Esophagus mucosa (tissue), 1 donor: ENCODE results near the gene MTM1. TPM values are rescaled to one million over a fixed set of nuclear protein-coding genes. Genes with fewer than 3 reads are reported as not detected.

Experiments used
- ATAC-seq: fragments of 200-7000 bp; cut with Tn5 transposase; one replicate; pipeline ENCODE4 v1.9.1; 2020
- total RNA-seq: library from RNA; stranded (reverse); gene quantifications from one replicate; pipeline ENCODE4 v1.2.4, GENCODE V29; 2023
- donor health status: DM: yes; HTN: yes; CAD: no.

Gene MTM1
- total RNA-seq, 1 donor from 2014 or later, result 13.2 TPM

GRCh38 chrX:150680974-150681373 lies 112.6 kb downstream of the MTM1 start:
- peak; percentile 37 for ATAC-seq

GRCh38 chrX:150683112-150683511 lies 114.7 kb downstream of the MTM1 start:
- no peak for ATAC-seq

- peak; percentile 39 for ATAC-seq
Measured at GRCh38 chrX:150683536-150684146, 115.2 kb downstream of the MTM1 start.

- ATAC-seq, result peak; percentile 21
Measured at GRCh38 chrX:150688911-150689451, 120.6 kb downstream of the MTM1 start.

GRCh38 chrX:150690126-150690525 lies 121.7 kb downstream of the MTM1 start:
- ATAC-seq, result peak; percentile 56

- no peak for ATAC-seq
Measured at GRCh38 chrX:150692296-150692695, 123.9 kb downstream of the MTM1 start.

- ATAC-seq, result no peak
Measured at GRCh38 chrX:150692831-150693724, 124.7 kb downstream of the MTM1 start, which contains the start of gene MTMR1. TSS of gene MTMR1 (plus strand) at chrX:150693396. CDS start at chrX:150693531, 135 bp downstream.

- peak; percentile 91 for ATAC-seq
Measured at GRCh38 chrX:150693725-150694574, 125.5 kb downstream of the MTM1 start.

- ATAC-seq, result peak; percentile 19
Measured at GRCh38 chrX:150694738-150695410, 126.5 kb downstream of the MTM1 start.

GRCh38 chrX:150696331-150696730 lies 127.9 kb downstream of the MTM1 start:
- no peak for ATAC-seq

- ATAC-seq, result no peak
Measured at GRCh38 chrX:150696866-150697265, 128.4 kb downstream of the MTM1 start.

- ATAC-seq, result no peak
Measured at GRCh38 chrX:150697641-150698040, 129.2 kb downstream of the MTM1 start.

- no peak for ATAC-seq
Measured at GRCh38 chrX:150698981-150699380, 130.6 kb downstream of the MTM1 start.

GRCh38 chrX:150700107-150700506 lies 131.7 kb downstream of the MTM1 start:
- no peak for ATAC-seq

GRCh38 chrX:150701377-150701776 lies 133.0 kb downstream of the MTM1 start:
- ATAC-seq, result no peak

GRCh38 chrX:150702966-150703694 lies 134.7 kb downstream of the MTM1 start:
- no peak for ATAC-seq

GRCh38 chrX:150703695-150703974 lies 135.2 kb downstream of the MTM1 start:
- no peak for ATAC-seq

GRCh38 chrX:150704030-150704613 lies 135.7 kb downstream of the MTM1 start:
- no peak for ATAC-seq

- ATAC-seq, result no peak
Measured at GRCh38 chrX:150712619-150713018, 144.2 kb downstream of the MTM1 start.

- ATAC-seq, result no peak
Measured at GRCh38 chrX:150715184-150715583, 146.8 kb downstream of the MTM1 start.

- ATAC-seq, result no peak
Measured at GRCh38 chrX:150719621-150720020, 151.2 kb downstream of the MTM1 start.
